ES-I3 (cell line): ENCODE measurements around the gene ALDH3B2.

Experiments used
- H3K36me3 ChIP-seq: 2 replicates; pipeline ENCODE4 v1.6.1; 2013; ENCODE audit warnings: mild to moderate bottlenecking, low read length, control low read depth, moderate library complexity; ENCODE audit not compliant: insufficient read depth
- H3K4me1 ChIP-seq: 2 replicates; pipeline ENCODE4 v1.6.1; 2013; ENCODE audit warnings: mild to moderate bottlenecking, control low read depth, low read length; ENCODE audit not compliant: insufficient read depth
- H3K9ac ChIP-seq: 2 replicates; pipeline ENCODE4 v1.6.1; 2013; ENCODE audit warnings: low read depth, mild to moderate bottlenecking, low read length, moderate library complexity
- H3K9me3 ChIP-seq: 2 replicates; pipeline ENCODE4 v1.6.1; 2013; ENCODE audit warnings: mild to moderate bottlenecking, low read length, moderate library complexity; ENCODE audit not compliant: control insufficient read depth, insufficient read depth

ALDH3B2 gene

GRCh38 chr11:67634366-67635230 is 39.8 kb downstream of the ALDH3B2 start:
- Histone ChIP-seq H3K9me3 (no peaks in the 10 kb centered on the region), H3K36me3 (no peaks in the 10 kb centered on the region), H3K4me1 (peaks cover 5% of the 10 kb centered on the region; the same call in 1 of the 2 replicates), H3K9ac (no peak overlapping the region)

DNA sequence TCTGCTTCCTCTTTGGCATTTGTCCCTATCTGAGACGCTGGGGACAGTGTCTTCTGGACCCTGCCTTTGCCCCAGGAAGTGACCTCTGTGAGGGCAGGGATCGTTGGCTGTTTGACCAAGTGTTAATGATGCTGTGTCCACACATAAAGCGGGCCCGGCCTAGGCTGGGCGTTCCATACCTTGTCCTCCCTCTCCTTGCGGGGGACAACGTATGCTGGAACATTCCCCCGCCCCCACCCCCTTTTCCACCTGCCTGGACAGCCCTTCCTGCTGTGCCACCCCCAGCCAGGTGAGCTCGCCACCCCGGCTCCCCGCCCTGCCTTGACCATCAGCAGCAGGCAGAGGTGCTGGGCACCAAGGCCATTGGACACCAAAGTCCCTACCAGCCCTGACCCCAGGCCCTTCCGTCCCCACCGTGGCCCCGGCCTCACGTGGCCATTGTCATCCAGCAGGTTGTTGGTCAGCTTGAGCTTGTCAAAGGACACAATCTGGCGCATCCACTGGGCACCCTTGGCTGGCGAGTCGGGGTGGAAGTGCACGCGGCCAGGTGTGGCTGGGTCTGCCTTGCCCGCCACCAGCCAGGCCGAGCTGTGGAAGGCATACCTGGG is 40.6 kb downstream of the ALDH3B2 start:
- Histone ChIP-seq H3K36me3 (no peaks in the 10 kb centered on the region), H3K4me1 (peaks cover 5% of the 10 kb centered on the region; the same call in 1 of the 2 replicates), H3K9ac (no peak overlapping the region), H3K9me3 (no peaks in the 10 kb centered on the region)

DNA sequence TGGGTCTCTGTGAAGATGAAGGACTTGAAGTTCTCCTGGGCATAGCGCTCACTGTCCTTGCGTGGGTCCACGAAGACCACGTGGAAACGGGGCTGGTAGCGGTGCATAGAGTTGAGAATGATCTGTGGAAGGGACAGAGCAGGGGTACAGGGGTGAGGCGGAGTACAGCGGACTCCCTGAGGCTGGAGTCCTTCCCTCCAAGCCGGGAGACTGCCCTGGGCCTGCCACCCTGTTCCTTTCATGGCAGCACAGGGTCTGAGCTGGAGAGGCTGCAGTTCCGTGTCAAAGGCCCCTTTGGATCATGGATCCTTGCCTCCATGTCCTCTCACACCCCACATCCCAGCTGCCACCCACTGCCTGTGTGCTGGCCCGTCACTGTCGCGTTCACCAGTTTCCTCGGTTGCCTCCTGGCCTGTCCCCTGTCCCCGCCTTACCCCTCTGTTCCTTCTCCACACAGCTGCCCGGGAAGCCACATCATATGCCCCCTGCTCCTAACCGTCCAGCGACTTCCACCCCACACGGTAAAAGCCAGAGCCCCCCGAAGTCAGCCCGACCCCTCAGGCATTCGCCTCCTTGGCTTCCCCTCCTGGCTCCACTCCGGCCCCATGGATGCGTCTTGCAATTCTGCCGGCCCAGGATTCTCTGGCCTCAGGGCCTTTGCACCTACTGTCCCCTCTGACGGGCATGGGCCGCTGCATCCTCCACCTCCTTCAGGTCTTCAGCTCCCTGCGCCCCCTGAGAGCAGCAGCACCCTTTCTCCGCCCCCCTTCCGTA is 41.3 kb downstream of the ALDH3B2 start:
- H3K4me1 ChIP-seq = peaks cover 5% of the 10 kb centered on the region; the same call in 1 of the 2 replicates

DNA sequence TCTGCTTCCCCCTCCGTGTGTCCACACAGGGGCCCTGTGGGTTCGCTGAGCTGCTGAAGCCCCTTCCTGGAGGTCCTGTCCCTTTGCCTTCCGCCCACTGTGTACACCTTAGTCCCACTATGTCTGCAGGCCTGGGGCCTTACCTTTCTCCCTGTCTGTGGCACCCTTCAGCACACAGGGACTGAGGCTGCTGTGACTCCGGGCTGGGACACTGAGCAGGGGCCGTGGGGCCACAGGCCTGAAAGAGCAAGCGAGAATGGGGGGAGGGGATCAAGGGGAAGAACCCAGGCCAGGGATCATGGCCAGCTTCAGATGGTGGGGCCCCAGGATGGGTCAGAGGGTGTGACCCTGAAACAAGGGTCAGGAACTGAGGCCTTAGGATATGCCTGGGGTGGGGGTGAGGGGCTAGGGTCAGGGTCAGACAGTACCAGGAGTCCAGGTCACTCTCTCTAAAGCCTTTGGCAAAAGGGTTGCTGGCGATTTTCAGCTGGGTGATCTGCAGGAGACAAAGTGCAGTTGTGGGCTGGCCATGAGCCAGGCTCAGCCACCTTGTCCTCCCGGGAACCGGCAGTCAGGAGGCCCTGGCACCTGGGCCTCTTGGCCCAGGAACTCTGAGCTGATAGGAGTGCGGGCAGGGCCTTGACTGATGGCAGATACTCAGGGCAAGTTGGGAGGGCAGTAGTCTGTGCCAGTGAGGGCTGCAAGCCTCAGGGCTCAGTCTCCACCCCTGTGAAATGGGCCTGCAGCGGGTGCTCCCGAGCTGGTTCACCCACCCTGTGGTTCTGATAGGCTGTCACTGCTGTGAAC is 42.0 kb downstream of the ALDH3B2 start:
- Histone ChIP-seq H3K9ac (no peak overlapping the region), H3K4me1 (peaks cover 5% of the 10 kb centered on the region; the same call in 1 of the 2 replicates), H3K9me3 (no peaks in the 10 kb centered on the region)

More for the DNA sequence above, 41.3 kb downstream of the ALDH3B2 start:
- no peaks in the 10 kb centered on the region for H3K36me3 ChIP-seq
- no peaks in the 10 kb centered on the region for H3K9me3 ChIP-seq
- no peak overlapping the region for H3K9ac ChIP-seq

GRCh38 chr11:67631853-67632174 is 42.6 kb downstream of the ALDH3B2 start:
- no peaks in the 10 kb centered on the region for H3K36me3 ChIP-seq
- no peak overlapping the region for H3K9ac ChIP-seq
- no peaks in the 10 kb centered on the region for H3K9me3 ChIP-seq
- peaks cover 5% of the 10 kb centered on the region; the same call in 1 of the 2 replicates for H3K4me1 ChIP-seq

More for the DNA sequence above, 42.0 kb downstream of the ALDH3B2 start:
- H3K36me3 ChIP-seq = no peaks in the 10 kb centered on the region

GRCh38 chr11:67631411-67631810 is 43.0 kb downstream of the ALDH3B2 start:
- Histone ChIP-seq H3K36me3 (no peaks in the 10 kb centered on the region), H3K4me1 (peaks cover 5% of the 10 kb centered on the region; the same call in 1 of the 2 replicates), H3K9me3 (no peaks in the 10 kb centered on the region), H3K9ac (no peak overlapping the region)

DNA sequence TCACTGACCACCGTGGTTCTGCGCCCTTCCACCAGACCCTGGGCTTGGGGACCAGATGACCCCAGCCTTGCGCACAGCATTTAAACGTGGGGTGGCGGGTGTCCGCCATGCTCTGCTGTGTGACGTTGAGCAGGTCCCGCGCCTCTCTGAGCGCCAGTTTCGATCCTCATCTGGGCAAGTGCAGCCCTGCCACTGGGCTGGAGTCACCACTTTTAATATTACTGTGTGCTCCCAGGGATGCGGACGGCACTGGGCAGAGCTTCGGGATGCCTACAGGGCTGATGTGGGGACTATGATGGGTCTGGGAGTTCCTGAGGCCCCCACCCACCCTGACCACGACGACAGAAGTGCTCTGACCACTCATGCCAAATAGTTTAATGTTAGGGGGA is 43.5 kb downstream of the ALDH3B2 start:
- H3K9ac ChIP-seq = peak overlapping the region; percentile 72; the same call in 1 of the 2 replicates
- no peaks in the 10 kb centered on the region for H3K9me3 ChIP-seq
- H3K36me3 ChIP-seq = no peaks in the 10 kb centered on the region
- peaks cover 5% of the 10 kb centered on the region; the same call in 1 of the 2 replicates for H3K4me1 ChIP-seq

DNA sequence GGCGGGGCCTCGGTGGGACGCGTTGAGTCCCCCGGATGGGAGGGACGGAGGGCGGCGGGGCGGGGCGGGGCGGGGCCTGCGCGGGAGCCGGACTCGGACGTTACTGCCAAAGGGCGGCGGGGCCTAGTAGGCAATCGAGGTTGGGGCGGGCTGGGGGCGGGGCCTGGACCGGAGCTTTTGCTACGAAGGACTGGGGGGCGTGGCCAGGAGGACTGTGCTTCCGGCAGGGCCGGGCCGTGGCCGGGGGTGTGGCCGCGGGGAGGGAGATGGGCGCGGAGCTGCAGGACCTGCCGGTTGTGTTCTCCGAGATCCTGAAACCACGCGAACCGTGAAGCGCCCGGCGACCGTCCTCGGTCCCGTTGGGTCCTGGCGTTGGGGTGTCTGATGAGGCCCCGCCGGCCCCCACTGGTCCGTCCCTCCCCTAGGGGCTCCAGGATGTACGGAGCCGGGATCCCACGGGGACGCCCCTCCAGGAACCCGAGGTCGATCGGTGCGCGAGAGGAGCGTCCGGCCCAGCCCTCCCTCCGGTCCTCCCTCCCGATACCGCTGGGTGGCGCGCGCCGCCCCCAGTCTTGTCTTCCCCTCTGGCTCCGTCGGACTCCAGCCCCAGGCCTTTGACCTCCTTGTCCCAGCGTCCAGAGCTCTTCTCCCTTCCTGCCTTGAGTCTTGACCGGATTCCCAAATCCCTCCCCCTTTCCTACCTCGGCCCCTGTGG is 44.0 kb downstream of the ALDH3B2 start:
- Histone ChIP-seq H3K4me1 (peaks cover 5% of the 10 kb centered on the region; the same call in 1 of the 2 replicates), H3K9me3 (no peaks in the 10 kb centered on the region), H3K9ac (peak overlapping the region; percentile 72), H3K36me3 (no peaks in the 10 kb centered on the region)

DNA sequence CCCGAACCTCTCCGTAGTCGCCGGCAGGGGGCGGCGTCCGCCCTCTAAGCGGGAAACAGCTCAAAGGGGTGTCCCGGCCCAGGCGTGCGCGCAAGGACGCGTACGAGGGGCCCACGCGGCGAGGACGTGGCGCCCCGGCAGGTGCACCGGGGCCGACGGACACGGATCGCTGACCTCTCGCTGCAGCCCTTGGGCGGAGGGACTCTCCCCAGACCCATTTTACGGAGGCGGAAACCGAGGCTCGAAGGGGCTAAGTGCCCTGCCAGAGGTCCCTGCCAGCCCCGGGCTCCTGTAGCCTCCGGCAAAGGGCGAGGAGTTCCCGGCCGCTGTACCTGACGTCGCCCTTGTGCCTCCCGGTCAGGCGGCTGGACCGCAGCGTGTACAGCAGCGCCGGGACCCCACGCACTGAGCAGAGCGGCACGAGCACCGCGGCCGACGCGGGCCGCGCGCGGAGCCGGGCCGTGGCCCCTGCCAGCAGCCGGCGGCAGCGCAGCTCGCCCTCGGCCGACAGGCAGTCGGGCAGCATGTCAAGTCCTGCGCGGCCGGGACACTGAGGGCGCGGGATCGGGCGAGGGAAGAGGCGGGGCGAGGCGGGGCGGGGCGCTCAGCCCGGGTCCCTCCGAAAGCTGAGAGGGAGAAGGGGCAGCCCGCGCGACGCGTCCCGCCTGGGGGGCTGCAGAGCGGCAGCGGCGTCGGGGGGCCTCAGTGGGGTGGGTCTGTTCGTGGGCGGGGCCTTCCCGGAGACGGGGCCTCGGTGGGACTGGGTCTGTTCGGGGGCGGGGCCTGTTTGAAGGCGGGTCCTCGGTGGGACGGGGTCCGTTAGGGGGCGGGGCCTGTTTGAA is 44.8 kb downstream of the ALDH3B2 start, which contains the start of gene NUDT8:
Gene NUDT8 (minus strand): TSS at position 552 of the 842 bp plus-strand sequence. CDS start 26 bp downstream, at position 526.
- peak within 1 kb of the TSS; percentile 72 for H3K9ac ChIP-seq
- H3K9me3 ChIP-seq = no peaks in the 10 kb centered on the region
- H3K4me1 ChIP-seq = peaks cover 5% of the 10 kb centered on the region; the same call in 1 of the 2 replicates
- no peaks in the 10 kb centered on the region for H3K36me3 ChIP-seq

- peak overlapping the region; percentile 48; the same call in 1 of the 2 replicates for H3K9ac ChIP-seq
- no peaks in the 10 kb centered on the region for H3K9me3 ChIP-seq
- H3K4me1 ChIP-seq = peaks cover 5% of the 10 kb centered on the region; the same call in 1 of the 2 replicates
- no peaks in the 10 kb centered on the region for H3K36me3 ChIP-seq
Observed at GRCh38 chr11:67628710-67629385, 45.6 kb downstream of the ALDH3B2 start.

- H3K4me1 ChIP-seq = peaks cover 5% of the 10 kb centered on the region; the same call in 1 of the 2 replicates
- no peak overlapping the region for H3K9ac ChIP-seq
Observed at GRCh38 chr11:67627812-67628624, 46.4 kb downstream of the ALDH3B2 start.

More at GRCh38 chr11:67627812-67628624, 46.4 kb downstream of the ALDH3B2 start:
- H3K36me3 ChIP-seq = no peaks in the 10 kb centered on the region
- H3K9me3 ChIP-seq = no peaks in the 10 kb centered on the region
